IMR-90 (cell line): ENCODE results near the gene NOP10. TPM values are rescaled to one million over a fixed set of nuclear protein-coding genes. Genes with fewer than 3 reads are reported as not detected.

Experiments
- ATAC-seq: fragments of 200-7000 bp; cut with Tn5 transposase; 2 replicates; pipeline ENCODE4 v1.9.1; 2020; ENCODE audit warnings: low read depth, mild to moderate bottlenecking, moderate library complexity
- BruUV-seq: library from RNA; stranded (reverse); fragments of 400-500 nt; replicated peaks from 2 replicates; lab custom pipeline; 2021; lab: Mats Ljungman, UMichigan
- CTCF ChIA-PET: fragments of 300-600 bp; formaldehyde crosslinking; extraction: SDS; loops from one replicate; lab custom pipeline; 2021; ENCODE audit warnings: antibody characterized with exemption; lab: Yijun Ruan, JAX
- POLR2A ChIA-PET: fragments of 300-600 bp; sonication (Branson Sonifier 250); formaldehyde crosslinking; loops from one replicate; lab custom pipeline; 2022; ENCODE audit warnings: antibody characterized with exemption; ENCODE audit not compliant: unreplicated experiment; lab: Charles Lee
- DNase-seq: peaks from one replicate; pipeline ENCODE4 v3.0.0; 2013
- H2AFZ ChIP-seq: replicated peaks from 2 replicates; pipeline ENCODE3; 2013; ENCODE audit warnings: low read length, mild to moderate bottlenecking; ENCODE audit not compliant: poor library complexity
- H2AK5ac ChIP-seq: 2 replicates; pipeline ENCODE4 v1.6.1; 2013; ENCODE audit warnings: low read depth, low read length, inconsistent platforms
- H2AK9ac ChIP-seq: replicated peaks from 2 replicates; pipeline ENCODE3; 2013; ENCODE audit warnings: mild to moderate bottlenecking, low read depth, low read length, moderate library complexity; ENCODE audit not compliant: poor library complexity
- H2BK120ac ChIP-seq: 2 replicates; pipeline ENCODE4 v1.6.1; 2013; ENCODE audit warnings: low read depth, low read length, inconsistent platforms
- H2BK15ac ChIP-seq: 3 replicates; pipeline ENCODE4 v1.6.1; 2013; ENCODE audit warnings: low read depth, low read length, inconsistent platforms
- H2BK20ac ChIP-seq: 2 replicates; pipeline ENCODE4 v1.6.1; 2013; ENCODE audit warnings: low read depth, mild to moderate bottlenecking, inconsistent platforms, low read length, moderate library complexity
- H2BK5ac ChIP-seq: 2 replicates; pipeline ENCODE4 v1.6.1; 2013; ENCODE audit warnings: mild to moderate bottlenecking, low read depth, low read length, inconsistent platforms; ENCODE audit not compliant: poor library complexity, severe bottlenecking
- H3K14ac ChIP-seq: replicated peaks from 2 replicates; pipeline ENCODE4 v1.6.1; 2013; ENCODE audit warnings: low read depth, low read length, inconsistent platforms
- H3K18ac ChIP-seq: 2 replicates; pipeline ENCODE4 v1.6.1; 2013; ENCODE audit warnings: low read depth, low read length, control low read depth
- H3K23ac ChIP-seq: 2 replicates; pipeline ENCODE4 v1.6.1; 2013; ENCODE audit warnings: low read depth, low read length, inconsistent platforms
- H3K27ac ChIP-seq: 2 replicates; pipeline ENCODE4 v1.5.1; 2013; ENCODE audit warnings: mild to moderate bottlenecking, control low read depth, low read length; ENCODE audit not compliant: insufficient read depth
- H3K27me3 ChIP-seq: 2 replicates; pipeline ENCODE4 v1.6.1; 2013; ENCODE audit warnings: low read length; ENCODE audit not compliant: control insufficient read depth, insufficient read depth
- H3K36me3 ChIP-seq: 2 replicates; pipeline ENCODE4 v1.6.1; 2013; ENCODE audit warnings: low read length, mixed read lengths; ENCODE audit not compliant: control insufficient read depth, insufficient read depth
- H3K4ac ChIP-seq: 2 replicates; pipeline ENCODE4 v1.6.1; 2013; ENCODE audit warnings: low read depth, low read length, inconsistent platforms
- H3K4me1 ChIP-seq: 2 replicates; pipeline ENCODE4 v1.6.1; 2013; ENCODE audit warnings: low read length, mixed read lengths; ENCODE audit not compliant: control insufficient read depth, insufficient read depth
- H3K4me2 ChIP-seq: 2 replicates; pipeline ENCODE4 v1.6.1; 2013; ENCODE audit warnings: low read depth, mild to moderate bottlenecking, control low read depth, low read length, moderate library complexity
- H3K4me3 ChIP-seq: 2 replicates; pipeline ENCODE4 v1.5.1; 2013; ENCODE audit warnings: low read depth, mild to moderate bottlenecking, control low read depth, low read length, moderate library complexity; ENCODE audit not compliant: insufficient read depth
- H3K56ac ChIP-seq: 2 replicates; pipeline ENCODE4 v1.6.1; 2013; ENCODE audit warnings: low read length, inconsistent platforms; ENCODE audit not compliant: insufficient read depth; ENCODE audit errors: extremely low read depth
- H3K79me1 ChIP-seq, 2 experiments: 2 replicates each; pipeline ENCODE4 v1.6.1; 2013; ENCODE audit warnings: low read length in 2 of 2, inconsistent platforms in 1 of 2, low read depth in 1 of 2
- H3K9ac ChIP-seq: 2 replicates; pipeline ENCODE4 v1.6.1; 2013; ENCODE audit warnings: low read depth, low read length, control low read depth
- H3K9me1 ChIP-seq: 2 replicates; pipeline ENCODE4 v1.6.1; 2013; ENCODE audit warnings: low read length, inconsistent platforms; ENCODE audit not compliant: insufficient read depth
- H3K9me3 ChIP-seq: 2 replicates; pipeline ENCODE4 v1.6.1; 2013; ENCODE audit warnings: low read length; ENCODE audit not compliant: control insufficient read depth, insufficient read depth
- H4K20me1 ChIP-seq: 2 replicates; pipeline ENCODE4 v1.6.1; 2013; ENCODE audit warnings: low read length, inconsistent platforms; ENCODE audit not compliant: insufficient read depth
- H4K5ac ChIP-seq: 2 replicates; pipeline ENCODE4 v1.6.1; 2013; ENCODE audit warnings: mild to moderate bottlenecking, low read depth, low read length, control low read depth
- H4K8ac ChIP-seq, 2 experiments: 2 replicates each; pipeline ENCODE4 v1.6.1; 2013; ENCODE audit warnings: low read depth in 2 of 2, low read length in 2 of 2, control low read depth in 1 of 2, inconsistent platforms in 1 of 2
- H4K91ac ChIP-seq: 2 replicates; pipeline ENCODE4 v1.6.1; 2013; ENCODE audit warnings: low read depth, low read length, inconsistent platforms; ENCODE audit not compliant: insufficient read depth
- CTCF ChIP-seq: conservative IDR thresholded peaks from 2 replicates; pipeline ENCODE4 v1.5.1; 2012; ENCODE audit warnings: mild to moderate bottlenecking, low read depth, low read length, improper control_type of control experiment
- FOS ChIP-seq: fragments of 150-350 bp; IDR thresholded peaks from 2 replicates; pipeline ENCODE4 v1.6.1; 2016; ENCODE audit warnings: low read depth, low read length
- NFE2L2 ChIP-seq: fragments of 150-350 bp; IDR thresholded peaks from 2 replicates; pipeline ENCODE4 v1.6.1; 2016; ENCODE audit warnings: low read depth, mild to moderate bottlenecking, low read length
- RCOR1 ChIP-seq: IDR thresholded peaks from 2 replicates; pipeline ENCODE4 v1.6.1; 2012; ENCODE audit warnings: mild to moderate bottlenecking, low read length, improper control_type of control experiment; ENCODE audit not compliant: insufficient replicate concordance
- WGBS, 2 experiments: methylation state at CpG; one replicate each; pipeline versions ENCODE4 v1.1.5 to v1.1.7; 2013; ENCODE audit warnings: missing lambda C conversion rate in 2 of 2; ENCODE audit not compliant: insufficient read length in 1 of 2; ENCODE audit errors: extremely low coverage in 2 of 2; 5-methylcytosine and 5-hydroxymethylcytosine counted together
- dilution Hi-C: fragments of 300-500 bp; cut with HindIII; formaldehyde crosslinking; loops from one replicate; pipeline ENCODE4 v1.14.3; 2018; ENCODE audit warnings: low sequenced_read_pairs; ENCODE audit not compliant: unreplicated experiment
- in situ Hi-C: fragments of 300-500 bp; cut with MboI; formaldehyde crosslinking; loops from 3 replicates; pipeline ENCODE4 v1.14.3; 2019; ENCODE audit warnings: low sequenced_read_pairs, inconsistent platforms, mixed read lengths
- intact Hi-C: fragments of 100-400 bp; cut with micrococcal nuclease; formaldehyde crosslinking; loops from 2 replicates; pipeline ENCODE4 v1.10.0; 2022
- polyA plus RNA-seq, 3 experiments: library from polyadenylated mRNA; depleted of rRNA; stranded (reverse); fragments of >200 nt; gene quantifications; 2 replicates each; pipeline ENCODE4 v1.2.3, GENCODE V29; 2012; ENCODE audit warnings: low replicate concordance in 1 of 3
- total RNA-seq: library from RNA; depleted of rRNA; stranded (reverse); fragments of >200 nt; gene quantifications from 2 replicates; pipeline ENCODE4 v1.2.3, GENCODE V29; 2012
- TF ChIP-seq, protein P1 (sequence below): fragments of 150-350 bp; IDR thresholded peaks from 2 replicates; pipeline ENCODE4 v1.6.1; 2017; ENCODE audit warnings: mild to moderate bottlenecking, antibody characterized with exemption, low read length, low read depth

NOP10 gene
- total and polyA plus RNA-seq, 2 of the 4 experiments (the other 2 are of a cell fraction): 141 to 468 TPM

DNA sequence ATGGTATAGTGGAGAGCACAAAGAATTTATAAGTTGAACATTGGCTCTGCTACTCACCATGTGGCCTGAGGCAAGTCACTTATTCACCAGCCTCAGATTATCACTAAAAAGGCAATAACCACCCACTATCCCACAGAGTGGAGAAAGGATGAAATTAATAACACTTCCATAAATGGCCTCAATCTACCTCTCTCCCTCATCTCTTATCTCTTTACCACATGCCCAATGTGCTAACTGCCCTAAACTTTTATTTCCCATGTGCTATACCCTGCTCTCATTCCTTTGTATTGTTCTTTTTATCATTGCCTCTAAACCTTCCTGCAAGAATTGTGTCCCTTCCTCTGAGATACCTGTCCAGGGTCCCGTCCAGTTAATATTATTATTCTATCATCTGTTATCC lies 31.4 kb downstream of the NOP10 start:
- intact Hi-C loops: no loop called here
- no peaks in the 10 kb centered on the region for H3K9me3 ChIP-seq
- dilution Hi-C loops: no loop called here
- no peak overlapping the region for H2BK20ac ChIP-seq
- ATAC-seq: no peak
- no peak overlapping the region for H4K8ac ChIP-seq
- H2BK5ac ChIP-seq: no peak overlapping the region
- no TSS peak for BruUV-seq
- H2BK15ac ChIP-seq: no peak overlapping the region
- no peak overlapping the region for H4K91ac ChIP-seq
- ChIA-PET CTCF (no interaction called here), POLR2A (no interaction called here)
- no peak overlapping the region for H2AFZ ChIP-seq
- in situ Hi-C loops: no loop called here
- H2AK5ac ChIP-seq: no peak overlapping the region
- H4K5ac ChIP-seq: no peak overlapping the region
- no peak overlapping the region for H2BK120ac ChIP-seq
- H3K14ac ChIP-seq: no peak overlapping the region
- H3K4ac ChIP-seq: no peak overlapping the region
- H2AK9ac ChIP-seq: no peak overlapping the region
- H3K27me3 ChIP-seq: no peaks in the 10 kb centered on the region
- no peaks in the 10 kb centered on the region; the same call in 1 of the 2 replicates for H3K9me1 ChIP-seq
- H3K18ac ChIP-seq: no peak overlapping the region
- no peak overlapping the region for H3K4me2 ChIP-seq
- TF ChIP-seq NFE2L2 (no peak), RCOR1 (no peak), FOS (no peak), CTCF (no peak)
- TF ChIP-seq, protein P1, sequence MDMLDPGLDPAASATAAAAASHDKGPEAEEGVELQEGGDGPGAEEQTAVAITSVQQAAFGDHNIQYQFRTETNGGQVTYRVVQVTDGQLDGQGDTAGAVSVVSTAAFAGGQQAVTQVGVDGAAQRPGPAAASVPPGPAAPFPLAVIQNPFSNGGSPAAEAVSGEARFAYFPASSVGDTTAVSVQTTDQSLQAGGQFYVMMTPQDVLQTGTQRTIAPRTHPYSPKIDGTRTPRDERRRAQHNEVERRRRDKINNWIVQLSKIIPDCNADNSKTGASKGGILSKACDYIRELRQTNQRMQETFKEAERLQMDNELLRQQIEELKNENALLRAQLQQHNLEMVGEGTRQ: no peak
- H3K23ac ChIP-seq: no peak overlapping the region
- no peak for DNase-seq
- no peak overlapping the region for H3K4me3 ChIP-seq
- H3K4me1 ChIP-seq: no peaks in the 10 kb centered on the region; the same call in 1 of the 2 replicates
- H3K9ac ChIP-seq: no peak overlapping the region
- H3K27ac ChIP-seq: no peak overlapping the region
- no peak overlapping the region for H3K56ac ChIP-seq
- no CpG with 5 or more reads among the region's 1 CpG for WGBS, 2 experiments
- no peaks in the 10 kb centered on the region for H3K36me3 ChIP-seq
- peaks cover under 1 to 3% of the 10 kb centered on the region in 2 experiments; a peak in 1 of 4 replicates for H3K79me1 ChIP-seq
- H4K20me1 ChIP-seq: no peaks in the 10 kb centered on the region
